ENCODE data around the gene ZDHHC6. TPM values are rescaled to one million over a fixed set of nuclear protein-coding genes. Genes with fewer than 3 reads are reported as not detected.
"Not testable (repeated sequence)": the region's sequence is repeated elsewhere in the genome, so short reads cannot be mapped to it uniquely, and the experiment has no call there.

Gene ZDHHC6, protein sequence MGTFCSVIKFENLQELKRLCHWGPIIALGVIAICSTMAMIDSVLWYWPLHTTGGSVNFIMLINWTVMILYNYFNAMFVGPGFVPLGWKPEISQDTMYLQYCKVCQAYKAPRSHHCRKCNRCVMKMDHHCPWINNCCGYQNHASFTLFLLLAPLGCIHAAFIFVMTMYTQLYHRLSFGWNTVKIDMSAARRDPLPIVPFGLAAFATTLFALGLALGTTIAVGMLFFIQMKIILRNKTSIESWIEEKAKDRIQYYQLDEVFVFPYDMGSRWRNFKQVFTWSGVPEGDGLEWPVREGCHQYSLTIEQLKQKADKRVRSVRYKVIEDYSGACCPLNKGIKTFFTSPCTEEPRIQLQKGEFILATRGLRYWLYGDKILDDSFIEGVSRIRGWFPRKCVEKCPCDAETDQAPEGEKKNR
- total RNA-seq: 28.4 and 36.6 TPM in 2 replicates

DNA sequence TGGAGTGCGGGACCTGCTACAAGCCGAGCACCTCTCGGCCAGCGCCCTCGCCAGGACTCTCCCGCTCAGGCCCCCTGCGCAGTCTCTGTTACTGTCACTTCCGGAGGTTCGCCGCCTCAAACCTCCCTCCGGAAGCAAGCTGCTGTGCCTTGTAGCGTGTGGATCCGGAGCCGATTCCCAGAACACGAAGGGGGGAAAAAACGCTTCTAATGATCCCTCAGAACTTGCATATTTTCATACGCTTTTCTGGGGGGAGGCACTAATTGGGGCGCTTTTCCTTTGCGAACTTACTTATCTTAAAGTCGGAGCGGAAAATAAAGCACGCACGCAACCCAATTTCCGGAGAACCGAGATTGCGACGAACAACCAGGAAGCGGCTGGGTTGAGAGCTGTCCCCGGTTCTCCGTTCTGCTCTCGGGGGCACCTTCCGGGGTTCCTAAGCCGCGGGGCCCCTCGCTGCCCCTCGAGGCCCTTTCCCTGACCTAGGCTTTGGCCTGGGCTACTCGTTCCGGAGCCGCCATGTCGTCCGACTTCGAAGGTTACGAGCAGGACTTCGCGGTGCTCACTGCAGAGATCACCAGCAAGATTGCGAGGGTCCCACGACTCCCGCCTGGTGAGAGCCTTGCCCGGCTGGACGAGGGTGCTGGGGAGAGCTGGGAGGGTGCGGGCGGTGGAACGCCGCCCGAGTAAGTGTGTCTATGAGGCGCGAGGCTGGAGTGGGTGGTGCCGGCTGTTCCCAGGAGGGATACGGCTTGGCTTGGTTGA, at the start of gene ZDHHC6, which contains the start of gene VTI1A:
TSS of gene ZDHHC6 (minus strand) at position 60 of the 765 bp plus-strand sequence. CDS start 1,478 bp downstream, outside the sequence.
TSS of gene VTI1A (plus strand) at position 361 of the 765 bp plus-strand sequence. CDS start at position 520, 159 bp downstream.
- peak; percentile 90 for DNase-seq

DNA sequence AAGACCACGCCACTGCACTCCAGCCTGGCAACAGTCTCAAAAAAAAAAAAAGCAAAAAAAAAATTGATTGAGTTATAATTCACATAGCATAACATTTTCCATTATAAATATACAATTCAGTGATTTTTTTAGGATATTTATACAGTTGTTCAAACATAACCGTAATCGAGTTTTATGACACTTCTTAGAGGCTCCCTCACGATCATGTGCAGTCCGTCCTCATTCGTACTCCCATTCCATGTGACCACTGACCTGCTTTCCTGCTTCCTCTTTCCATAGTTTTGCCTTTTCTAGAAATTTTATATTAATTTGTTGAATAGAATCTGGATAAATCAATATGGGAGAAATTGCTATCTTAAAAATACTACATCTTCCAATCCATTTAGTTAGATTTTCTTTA, 46.0 kb upstream of the ZDHHC6 start:
- DNase-seq: no peak

DNA sequence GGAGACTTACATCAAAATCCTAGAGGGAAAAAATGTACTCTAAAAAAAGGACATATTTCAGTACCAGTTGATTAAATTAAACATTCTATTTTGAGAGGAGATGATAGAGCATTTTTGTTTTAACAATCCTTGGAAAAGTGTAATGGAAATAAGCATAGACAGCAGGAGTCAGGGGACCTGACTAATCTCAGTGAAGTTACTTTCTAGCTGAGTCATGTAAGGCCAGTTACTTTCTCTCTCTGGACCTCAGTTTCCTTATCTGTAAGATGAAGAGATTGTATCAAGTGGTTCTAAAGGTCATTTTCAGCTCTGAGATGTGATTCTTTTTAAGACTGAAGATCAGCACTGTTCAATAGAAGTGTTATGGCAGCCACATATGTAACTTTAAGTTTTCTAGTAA, 44.4 kb upstream of the ZDHHC6 start:
- peak; percentile 5 for DNase-seq

DNA sequence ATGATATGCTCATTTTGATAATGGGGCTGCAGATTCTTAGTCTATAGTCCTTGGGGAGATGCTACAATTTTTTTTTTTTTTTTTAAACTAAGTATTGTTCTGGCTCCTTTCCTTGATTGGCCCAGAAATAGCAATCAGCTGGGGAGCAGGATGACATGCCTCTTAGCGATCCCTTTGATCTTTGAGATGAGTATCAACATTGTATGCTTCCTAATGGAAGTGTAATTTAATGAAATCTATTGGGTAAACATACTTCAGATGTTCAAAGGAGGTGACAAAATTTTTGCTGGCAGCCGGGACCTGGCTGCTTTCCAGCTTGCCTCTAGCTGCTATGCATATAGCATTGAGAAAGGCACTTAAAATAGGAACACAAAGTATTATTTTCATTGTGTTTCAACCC, 43.8 kb upstream of the ZDHHC6 start:
- peak; percentile 45 for DNase-seq

DNA sequence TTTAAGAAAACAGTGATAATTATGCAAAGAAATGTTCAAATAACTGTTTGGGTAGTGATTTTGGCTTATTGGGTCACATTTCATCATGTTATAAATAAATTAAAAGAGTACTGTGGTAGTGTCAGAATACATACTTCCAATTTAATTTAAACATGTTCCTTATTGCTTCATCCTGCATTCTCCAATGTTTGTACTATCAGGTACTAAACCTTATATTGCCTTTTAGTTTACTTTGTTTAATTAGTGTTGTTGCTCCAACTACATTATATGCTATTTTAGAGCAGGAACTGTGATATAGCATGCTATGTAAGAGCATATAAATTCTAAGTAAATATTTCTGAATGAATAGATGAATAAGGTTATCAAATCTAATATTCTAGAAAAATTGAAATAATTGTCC, 41.2 kb upstream of the ZDHHC6 start:
- no peak for DNase-seq

DNA sequence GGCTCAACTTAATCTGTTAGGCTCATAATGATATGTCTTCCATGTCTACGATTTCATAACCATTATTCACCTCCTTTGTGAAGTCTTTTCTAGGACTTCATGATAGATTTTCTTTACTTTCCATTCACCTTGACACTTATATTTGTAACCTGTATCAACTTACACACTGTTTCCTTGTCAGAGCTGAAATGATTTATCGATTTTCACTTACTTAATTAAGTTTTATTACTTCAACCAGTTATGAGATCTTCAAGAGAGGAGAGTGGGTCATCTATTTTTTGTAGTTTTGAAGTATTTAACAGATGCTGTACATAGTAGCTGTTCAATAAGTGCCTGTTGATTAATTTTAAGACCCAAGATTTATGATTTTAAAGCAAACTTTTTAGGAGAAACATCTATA, 37.7 kb upstream of the ZDHHC6 start:
- DNase-seq: no peak

DNA sequence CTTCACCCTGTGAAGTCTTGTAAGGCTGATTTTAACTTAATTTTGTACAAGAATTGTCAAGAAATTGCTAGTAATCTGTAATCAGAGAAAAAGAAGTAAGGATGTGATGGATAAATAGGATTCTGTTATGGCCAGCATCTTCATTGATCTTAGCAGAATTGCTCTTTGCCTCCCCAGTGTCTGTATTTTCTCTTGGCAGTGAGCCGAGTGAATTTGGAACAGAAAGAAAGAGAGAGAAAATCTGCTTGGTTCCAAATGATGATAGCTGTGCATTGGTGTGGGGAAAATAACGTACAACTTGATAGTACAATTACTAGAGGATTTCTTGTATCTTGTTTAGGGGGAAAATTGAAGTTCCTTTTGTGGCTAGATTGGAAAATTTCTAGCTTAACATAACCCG, 34.9 kb upstream of the ZDHHC6 start:
- no peak for DNase-seq

DNA sequence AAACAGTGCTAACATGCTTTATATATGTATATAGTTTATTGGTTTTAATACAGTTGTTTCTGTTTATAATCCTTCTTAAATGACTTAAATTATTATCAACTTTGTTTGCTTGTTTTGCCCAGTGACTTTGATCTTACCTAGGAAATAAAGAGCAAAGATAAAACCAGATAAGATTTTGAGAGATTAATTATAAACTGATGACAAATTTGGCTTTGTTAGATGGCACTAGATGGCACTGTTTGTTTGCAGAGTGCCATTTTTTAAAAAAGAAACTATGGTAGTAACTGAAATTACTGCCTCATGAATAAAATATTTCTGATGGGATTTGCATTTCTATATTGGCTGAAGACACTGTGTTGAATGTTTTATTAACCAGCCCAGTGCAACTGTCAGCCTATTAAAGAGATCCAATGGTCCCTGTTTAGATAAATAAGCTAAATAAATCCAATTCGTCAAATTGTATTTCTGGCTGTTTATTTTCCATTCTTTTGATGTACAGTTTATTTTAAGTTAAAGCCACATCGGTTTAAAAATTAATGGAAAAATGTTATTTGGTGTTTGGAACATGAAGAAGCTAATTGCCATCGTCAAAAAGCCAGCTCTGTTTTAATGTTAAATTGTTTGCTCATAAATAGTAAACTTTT, 29.0 kb upstream of the ZDHHC6 start:
- peak; percentile 41 for DNase-seq

DNA sequence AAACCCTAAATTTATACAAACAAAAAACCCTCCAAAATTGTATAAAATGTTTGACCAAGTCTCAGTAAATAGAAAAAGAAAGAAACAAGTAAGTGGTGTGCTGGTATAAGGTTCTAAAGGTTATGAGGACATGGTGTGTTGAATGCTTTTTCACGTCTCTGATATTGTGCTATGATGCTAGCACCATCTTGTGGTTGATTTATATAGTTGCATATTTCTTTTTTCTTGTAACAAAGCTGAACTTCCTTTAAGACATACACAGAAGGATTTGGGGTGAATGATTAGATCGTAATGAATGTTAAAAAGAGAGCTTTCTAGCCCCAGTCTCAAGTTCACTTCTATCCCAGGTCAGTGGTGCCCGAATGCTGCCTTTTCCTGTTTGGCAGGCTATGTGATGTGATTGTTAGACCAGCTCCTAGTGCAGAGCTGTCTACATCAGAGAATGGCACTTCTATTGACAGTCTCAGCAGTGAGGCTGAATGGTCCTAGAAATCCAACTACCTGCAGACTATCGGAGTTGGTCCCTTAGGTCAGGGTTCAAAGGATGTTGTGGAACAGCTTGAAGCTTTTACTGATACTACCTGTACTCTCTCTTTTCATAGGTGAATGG, 25.3 kb upstream of the ZDHHC6 start:
- DNase-seq: peak; percentile 72

DNA sequence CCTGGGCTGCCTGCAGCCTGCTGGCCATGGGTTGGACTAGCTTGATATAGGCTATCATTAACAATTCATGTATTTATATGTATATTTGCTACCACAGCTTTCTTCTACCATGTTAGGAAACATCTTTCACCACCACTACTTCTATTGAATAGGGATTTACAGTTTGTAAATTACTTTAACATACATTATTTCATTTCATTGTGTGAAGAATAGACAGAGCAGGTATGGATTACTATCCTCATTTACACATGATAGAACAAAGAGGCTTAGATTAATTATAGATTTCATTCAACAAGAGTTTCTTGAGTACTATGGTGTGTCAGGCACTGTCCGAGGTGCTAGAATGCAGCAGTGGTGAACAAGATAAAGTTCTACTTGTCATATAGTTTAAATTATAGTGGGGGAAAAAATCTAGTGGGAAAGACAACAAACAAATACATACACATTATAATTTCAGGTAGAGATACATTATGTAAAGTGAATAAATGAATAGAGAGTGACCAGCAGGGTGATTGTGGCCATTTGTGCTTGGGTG, 20.9 kb upstream of the ZDHHC6 start:
- DNase-seq: no peak

DNA sequence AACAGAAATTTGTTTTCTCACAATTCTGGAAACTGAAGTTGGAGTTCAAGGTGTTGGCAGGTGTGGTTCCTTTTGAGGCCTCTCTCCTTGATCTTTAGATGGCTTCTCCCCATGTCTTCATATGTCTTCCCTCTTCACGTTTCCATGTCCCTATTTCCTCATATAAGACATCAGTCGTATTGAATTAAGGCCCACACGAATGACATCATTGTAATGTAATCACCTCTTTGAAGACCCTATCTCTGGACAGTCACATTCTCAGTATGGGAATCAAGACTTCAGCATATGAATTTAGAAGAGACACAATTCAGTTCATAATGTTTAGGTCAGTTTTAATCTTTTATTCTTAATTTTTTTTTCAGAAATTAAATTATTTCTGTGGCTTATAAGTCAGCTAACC, 20.1 kb upstream of the ZDHHC6 start:
- no peak for DNase-seq

DNA sequence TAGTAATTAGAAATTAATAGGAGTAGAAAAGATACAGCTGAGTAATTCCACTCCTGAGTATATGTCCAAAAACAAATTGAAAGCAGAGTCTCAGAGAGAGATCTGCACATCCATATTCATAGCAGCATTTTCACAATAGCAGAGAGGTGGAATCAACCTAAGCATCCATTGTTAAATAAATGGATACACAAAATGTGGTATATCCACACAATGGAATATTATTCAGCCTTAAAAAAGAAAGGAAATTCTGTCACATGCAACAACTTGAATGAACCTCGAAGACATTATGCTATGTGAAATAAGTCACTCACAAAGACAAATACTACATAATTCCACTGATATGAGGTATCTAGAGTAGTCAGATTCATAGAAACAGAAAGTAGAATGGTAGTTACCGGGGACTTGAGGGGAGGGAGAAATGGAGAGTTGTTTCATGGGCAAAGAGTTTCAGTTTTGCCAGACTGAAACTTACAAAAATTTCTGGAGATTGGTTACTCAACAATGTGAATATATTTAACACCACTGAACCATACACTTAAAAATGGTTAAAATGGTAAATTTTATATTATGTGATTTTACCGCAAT, 18.7 kb upstream of the ZDHHC6 start:
- DNase-seq: no peak

DNA sequence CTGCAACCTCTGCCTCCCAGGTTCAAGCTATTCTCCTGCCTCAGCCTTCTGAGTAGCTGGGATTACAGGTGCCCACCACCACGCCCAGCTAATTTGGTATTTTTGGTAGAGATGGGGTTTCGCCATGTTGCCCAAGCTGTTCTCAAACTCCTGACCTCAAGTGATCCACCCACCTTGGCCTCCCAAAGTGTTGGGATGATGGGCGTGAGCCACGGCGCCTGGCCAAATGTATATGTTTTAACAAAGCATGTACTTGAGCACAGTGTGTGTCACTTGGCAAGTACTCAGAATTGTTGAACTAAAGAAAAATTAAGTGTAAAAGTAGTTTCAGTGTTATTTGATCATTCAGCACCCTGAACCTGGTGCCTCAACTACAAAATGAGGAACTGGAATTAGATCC, 17.4 kb upstream of the ZDHHC6 start:
- DNase-seq: not testable (repeated sequence)

DNA sequence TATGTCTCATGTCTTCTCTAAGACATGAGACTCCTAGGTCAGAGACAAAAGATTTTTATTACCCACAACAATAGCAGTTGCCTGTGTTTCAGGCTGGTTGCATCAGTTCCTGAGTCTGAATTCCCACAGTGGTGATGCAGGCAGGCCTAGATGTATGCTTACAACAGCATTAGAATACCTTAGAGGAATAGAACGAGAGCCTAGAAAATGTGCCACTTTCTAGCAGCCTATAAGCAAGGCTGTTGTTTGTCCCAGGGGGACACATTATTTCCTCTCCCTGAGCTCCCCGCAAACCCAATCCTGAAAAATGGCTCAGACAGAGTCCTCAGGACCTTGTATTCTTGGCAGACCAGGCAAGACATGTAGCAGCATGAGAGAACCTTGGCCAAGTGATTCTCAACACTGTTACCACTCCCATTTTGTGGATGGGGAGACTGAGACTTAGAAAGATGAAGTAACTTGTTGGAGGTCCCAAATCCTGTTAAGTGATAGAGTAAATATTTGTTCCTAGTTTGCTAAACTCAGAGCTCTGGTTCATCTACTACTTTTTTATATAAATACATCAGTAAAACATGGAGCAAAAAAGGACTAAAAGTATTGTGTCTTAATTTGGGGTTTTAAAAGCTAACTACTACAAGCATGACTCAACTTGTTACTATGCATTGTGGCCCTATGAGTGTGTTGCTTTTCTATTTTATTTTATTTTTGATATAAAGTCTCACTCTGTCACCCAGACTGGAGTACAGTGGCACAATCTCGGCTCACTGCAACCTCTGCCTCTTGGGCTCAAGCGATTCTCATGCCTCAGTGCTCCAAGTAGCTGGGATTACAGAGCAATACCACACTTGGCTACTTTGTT, 14.5 kb upstream of the ZDHHC6 start:
- peak; percentile 25 for DNase-seq

DNA sequence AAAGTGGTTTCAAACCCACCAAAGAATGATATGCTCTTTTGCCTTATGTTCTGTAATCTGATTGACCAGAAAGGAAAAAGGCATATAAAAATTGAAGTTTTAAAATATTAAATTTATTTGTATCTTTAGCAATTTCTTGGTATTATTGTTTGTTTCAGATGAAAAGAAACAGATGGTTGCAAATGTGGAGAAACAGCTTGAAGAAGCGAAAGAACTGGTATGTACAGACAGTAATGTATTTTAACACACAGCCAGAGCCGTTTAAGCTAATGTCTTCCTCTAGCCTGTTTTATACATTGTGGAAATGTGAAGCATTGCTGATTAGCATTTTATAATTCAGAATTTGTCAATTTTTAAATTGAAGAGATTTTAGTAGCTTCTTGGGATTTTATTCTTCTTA, 13.7 kb upstream of the ZDHHC6 start:
- no peak for DNase-seq

DNA sequence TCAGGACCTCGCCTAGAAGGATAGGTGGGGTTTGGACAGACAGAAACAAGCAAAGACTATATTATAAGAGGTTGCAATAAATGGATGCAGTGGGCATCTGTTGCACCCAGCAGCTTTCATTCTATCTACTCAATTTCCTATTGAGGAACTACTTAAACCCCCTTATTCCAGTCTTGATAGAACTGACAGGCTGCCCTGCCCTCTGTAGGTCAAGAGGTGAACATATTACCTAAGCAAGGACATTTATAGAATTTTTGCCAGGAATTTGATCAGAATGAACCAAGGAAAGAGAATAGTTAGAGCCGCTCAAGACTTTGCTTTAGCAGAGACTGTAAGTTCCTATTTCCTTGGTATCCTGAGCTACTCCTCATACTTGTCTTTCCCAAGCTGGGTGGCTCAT, 9.8 kb upstream of the ZDHHC6 start:
- DNase-seq: no peak

DNA sequence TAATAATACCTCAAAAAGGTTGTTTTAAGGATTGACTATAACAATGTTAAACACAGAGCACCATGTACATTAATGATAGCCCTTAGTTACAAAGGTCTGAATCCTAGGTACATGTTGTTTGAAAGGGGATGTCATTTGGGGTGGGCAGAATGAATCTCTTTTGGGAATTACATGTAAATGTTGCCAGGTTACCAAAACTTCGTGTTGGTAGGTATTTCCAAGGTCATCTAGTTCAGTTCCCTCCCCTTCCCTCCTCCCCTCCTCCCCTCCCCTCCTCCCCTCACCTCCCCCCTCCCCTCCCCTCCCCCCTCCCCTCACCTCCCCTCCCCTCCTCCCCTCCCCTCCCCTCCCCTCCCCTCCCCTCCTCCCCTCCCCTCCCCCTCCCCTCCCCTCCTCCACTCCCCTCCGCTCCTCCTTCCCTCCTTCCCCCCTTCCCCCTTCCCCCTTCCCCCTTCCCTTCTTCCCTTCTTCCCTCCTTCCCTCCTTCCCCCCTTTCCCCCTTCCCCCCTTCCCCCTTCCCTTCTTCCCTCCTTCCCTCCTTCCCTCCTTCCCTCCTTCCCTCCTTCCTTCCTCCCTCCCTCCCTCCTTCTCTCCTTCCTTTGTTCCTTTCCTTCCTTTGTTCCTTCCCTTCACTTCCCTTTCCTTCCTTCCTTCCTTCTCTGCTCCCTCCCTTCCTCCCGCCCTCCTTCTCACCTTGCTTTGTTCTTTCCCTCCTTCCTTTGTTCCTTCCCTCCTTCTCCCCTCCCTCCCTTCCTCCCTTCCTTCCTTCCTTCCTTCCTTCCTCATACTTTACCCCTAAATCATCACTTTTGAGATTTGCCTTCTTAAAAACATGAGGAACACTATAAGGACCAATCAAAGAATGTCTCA, 8.4 kb upstream of the ZDHHC6 start:
- DNase-seq: no peak

DNA sequence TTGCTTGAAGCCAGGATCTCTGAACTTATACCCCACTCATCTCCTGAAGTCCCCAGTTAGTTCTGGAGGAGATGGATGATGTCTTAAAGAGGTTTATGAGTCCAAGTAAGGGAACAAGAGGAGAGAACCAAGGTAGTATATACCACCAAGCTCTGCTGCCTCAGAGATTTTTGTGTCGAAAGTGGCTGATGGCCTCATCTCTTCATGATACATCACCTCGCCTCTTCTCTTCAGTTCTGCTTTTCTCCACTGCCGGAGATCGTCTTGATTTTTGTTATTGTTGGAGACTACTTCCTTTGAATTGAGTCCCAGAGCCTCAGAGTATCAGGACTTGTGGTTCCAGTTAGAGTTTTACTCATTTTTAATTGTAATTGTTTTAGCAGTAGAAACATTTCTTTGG, 2.2 kb upstream of the ZDHHC6 start:
- no peak for DNase-seq

DNA sequence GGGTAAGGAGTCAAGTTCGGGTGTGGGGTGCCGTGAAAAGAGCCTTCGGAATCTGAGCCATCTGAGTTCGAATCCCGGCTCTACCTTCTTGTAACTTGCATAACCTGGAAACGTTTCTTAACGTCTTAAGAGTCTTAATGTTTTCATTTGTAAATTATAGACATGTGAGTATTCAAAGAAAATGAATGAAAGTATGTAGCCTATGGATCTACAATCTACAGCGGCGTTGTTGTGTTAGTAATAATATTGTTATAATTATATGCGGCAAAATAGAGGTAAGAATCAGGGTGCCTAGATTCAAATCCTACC, 860 bp upstream of the ZDHHC6 start:
- no peak for DNase-seq

All from dermis blood vessel endothelial cell (primary cell).